Right lobe of liver (tissue), 6 donors: Measurements from ENCODE around the gene EIF3B. TPM values are rescaled to one million over a fixed set of nuclear protein-coding genes. Genes with fewer than 3 reads are reported as not detected.

ENCODE experiments used
- ATAC-seq, 4 donors: fragments of 200-7000 bp; cut with Tn5 transposase; one replicate each; pipeline ENCODE4 v1.9.1; 2020; ENCODE audit warnings: mild to moderate bottlenecking in 4 of 4, moderate library complexity in 4 of 4
- DNase-seq, 3 donors: peaks; one replicate each; pipeline ENCODE4 v3.0.0-alpha.2; 2020
- H3K27ac ChIP-seq, 3 donors: fragments of 200-600 bp; one replicate each; pipeline ENCODE4 v1.8.0; 2022
- H3K27me3 ChIP-seq, 2 donors: fragments of 200-600 bp; one replicate each; pipeline ENCODE4 v1.8.0; 2022
- H3K36me3 ChIP-seq, 4 donors: fragments of 200-600 bp; sonication (generic) in 1 of 4; one replicate each; pipeline versions ENCODE4 v1.5.1 to v1.8.0; 2017 to 2022; ENCODE audit warnings: control low read depth in 1 of 4
- H3K4me1 ChIP-seq, 4 donors: fragments of 200-600 bp; sonication (generic) in 1 of 4; one replicate each; pipeline versions ENCODE4 v1.5.1 to v1.8.0; 2017 to 2022; ENCODE audit warnings: control low read depth in 1 of 4
- H3K4me3 ChIP-seq, 3 donors: fragments of 200-600 bp; one replicate each; pipeline ENCODE4 v1.8.0; 2022
- H3K9me3 ChIP-seq, 4 donors: fragments of 200-600 bp; sonication (generic) in 1 of 4; one replicate each; pipeline versions ENCODE4 v1.5.1 to v1.8.0; 2017 to 2022; ENCODE audit warnings: control low read depth in 1 of 4
- POLR2A ChIP-seq: fragments of 450-650 bp; IDR thresholded peaks from one replicate; pipeline ENCODE4 v1.6.1; 2017; ENCODE audit warnings: antibody characterized with exemption, mild to moderate bottlenecking
- WGBS: methylation state at CpG from one replicate; pipeline ENCODE4 v1.1.6; 2018; ENCODE audit warnings: low coverage, low lambda C conversion rate; ENCODE audit not compliant: insufficient coverage; ENCODE audit errors: missing lambda C conversion rate; 5-methylcytosine and 5-hydroxymethylcytosine counted together
- intact Hi-C, 2 donors: fragments of 100-400 bp; cut with DNase I; formaldehyde crosslinking; loops; one replicate each; pipeline versions ENCODE4 v1.11.2 to v1.14.1; 2022
- total RNA-seq, 6 experiments: library from RNA; depleted of rRNA in 2 of 6; stranded (reverse); fragments of >200 nt in 2 of 6; fragmentation: NEBNext Ultra II Directional in 3 of 6; extraction: Animal tissue kit (Norgen Biotek cat#: 25700) in 3 of 6; gene quantifications; one replicate each; pipeline versions ENCODE4 v1.1.0 to v1.2.4, GENCODE V29; 2016 to 2023
- TF ChIP-seq, protein P1 (sequence below), 4 donors: fragments of 200-600 bp in 3 of 4; fragments of 450-650 bp in 1 of 4; IDR thresholded peaks; one replicate each; pipeline versions ENCODE4 v1.5.1 to v1.8.0; 2016 to 2022; ENCODE audit warnings: antibody characterized with exemption in 4 of 4, mild to moderate bottlenecking in 2 of 4
- donor health status: DM: no; HTN: yes; CAD: no.
- donor health status: DM: no; HTN: no; CAD: no.
- donor health status: DM: no; HTN: no; CAD: no.
- donor health status: DM: no; HTN: yes; CAD: no.
- donor health status: DM: no; HTN: yes; CAD: no.

Gene EIF3B
- total RNA-seq, 6 experiments from 2014 or later = 61.6 to 93.3 (median 68.3) TPM

DNA sequence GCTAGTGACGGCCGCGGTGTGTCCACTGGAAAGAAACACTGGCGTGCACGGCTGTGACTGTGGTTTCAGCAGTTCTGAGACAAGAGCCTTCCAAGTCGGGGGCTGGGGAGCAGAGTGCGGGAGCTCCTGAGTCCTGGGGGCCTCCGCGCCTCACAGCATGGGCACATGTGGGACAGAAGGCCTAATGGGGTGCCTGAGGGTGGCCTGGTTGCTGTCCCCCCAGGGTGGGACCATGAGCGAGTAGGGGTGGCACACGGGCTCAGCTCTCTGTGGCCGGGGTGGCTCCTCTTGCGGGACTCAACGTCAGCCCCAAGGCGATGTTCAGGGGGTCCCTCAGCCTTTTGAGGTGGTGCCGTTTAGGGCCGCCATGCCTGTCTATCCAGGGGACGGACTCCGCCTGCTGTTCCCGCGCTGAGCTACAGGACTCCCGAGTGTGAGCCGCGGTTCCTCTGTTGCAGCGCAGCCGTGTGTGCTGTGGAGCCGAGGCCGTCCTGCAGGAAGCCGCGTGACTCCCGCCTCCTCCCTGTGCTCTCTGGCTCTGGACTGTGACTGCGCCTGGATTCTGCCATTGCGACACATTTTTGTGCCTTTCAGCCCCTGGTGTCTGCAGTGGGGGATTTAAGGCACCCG is 25.3 kb downstream of the EIF3B start:
- H3K36me3 ChIP-seq = peaks cover 0 to 48% (median 30%) of the 10 kb centered on the region in 4 donors
- WGBS = 90% methylated on average over 4 of the region's 34 CpGs
- no peak overlapping the region for H3K4me3 ChIP-seq
- ATAC-seq = no peak
- TF ChIP-seq, protein P1, sequence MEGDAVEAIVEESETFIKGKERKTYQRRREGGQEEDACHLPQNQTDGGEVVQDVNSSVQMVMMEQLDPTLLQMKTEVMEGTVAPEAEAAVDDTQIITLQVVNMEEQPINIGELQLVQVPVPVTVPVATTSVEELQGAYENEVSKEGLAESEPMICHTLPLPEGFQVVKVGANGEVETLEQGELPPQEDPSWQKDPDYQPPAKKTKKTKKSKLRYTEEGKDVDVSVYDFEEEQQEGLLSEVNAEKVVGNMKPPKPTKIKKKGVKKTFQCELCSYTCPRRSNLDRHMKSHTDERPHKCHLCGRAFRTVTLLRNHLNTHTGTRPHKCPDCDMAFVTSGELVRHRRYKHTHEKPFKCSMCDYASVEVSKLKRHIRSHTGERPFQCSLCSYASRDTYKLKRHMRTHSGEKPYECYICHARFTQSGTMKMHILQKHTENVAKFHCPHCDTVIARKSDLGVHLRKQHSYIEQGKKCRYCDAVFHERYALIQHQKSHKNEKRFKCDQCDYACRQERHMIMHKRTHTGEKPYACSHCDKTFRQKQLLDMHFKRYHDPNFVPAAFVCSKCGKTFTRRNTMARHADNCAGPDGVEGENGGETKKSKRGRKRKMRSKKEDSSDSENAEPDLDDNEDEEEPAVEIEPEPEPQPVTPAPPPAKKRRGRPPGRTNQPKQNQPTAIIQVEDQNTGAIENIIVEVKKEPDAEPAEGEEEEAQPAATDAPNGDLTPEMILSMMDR (IDR thresholded peaks at IDR 0.05) = no peak
- no peak for TF ChIP-seq POLR2A
- no peak for DNase-seq
- H3K9me3 ChIP-seq = no peaks in the 10 kb centered on the region
- no peaks in the 10 kb centered on the region for H3K27me3 ChIP-seq
- no peak overlapping the region for H3K27ac ChIP-seq
- intact Hi-C loops = no loop called here
- peaks cover 0 to 23% (median 0%) of the 10 kb centered on the region in 4 donors for H3K4me1 ChIP-seq

- Histone ChIP-seq H3K4me3 (no peak overlapping the region), H3K4me1 (peaks cover 0 to 17% (median 0%) of the 10 kb centered on the region in 4 donors), H3K27me3 (no peaks in the 10 kb centered on the region), H3K36me3 (peaks cover 0 to 43% (median 25%) of the 10 kb centered on the region in 4 donors), H3K27ac (no peak overlapping the region), H3K9me3 (no peaks in the 10 kb centered on the region)
- 98% methylated on average over 8 of the region's 23 CpGs for WGBS
- no peak for DNase-seq
- no peak for TF ChIP-seq POLR2A
- TF ChIP-seq, protein P1 (IDR thresholded peaks at IDR 0.05) = no peak
- no peak for ATAC-seq
- intact Hi-C loops = no loop called here
Measured at GRCh38 chr7:2380461-2380860, 25.8 kb downstream of the EIF3B start.

DNA sequence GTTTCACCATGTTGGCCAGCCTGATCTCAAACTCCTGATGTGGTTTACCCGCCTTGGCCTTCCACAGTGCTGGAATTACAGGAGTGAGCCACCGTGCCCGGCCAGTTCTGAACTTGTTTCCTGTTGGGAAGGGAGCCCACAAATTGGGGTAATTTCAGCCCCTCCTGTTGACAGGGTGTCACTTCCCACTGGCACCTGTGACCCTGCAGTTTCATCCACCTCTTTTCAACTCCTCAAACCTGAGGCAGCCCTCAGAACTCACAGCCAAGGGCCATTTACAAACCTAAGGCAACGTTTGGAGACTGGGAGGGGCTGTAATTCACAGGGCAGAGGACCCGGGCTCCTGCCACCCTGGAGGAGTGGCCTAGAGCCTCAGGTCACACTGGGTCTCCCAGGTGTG is 26.6 kb downstream of the EIF3B start:
- Histone ChIP-seq H3K9me3 (no peaks in the 10 kb centered on the region), H3K27ac (no peak overlapping the region), H3K36me3 (peaks cover 0 to 35% (median 20%) of the 10 kb centered on the region in 4 donors), H3K27me3 (no peaks in the 10 kb centered on the region), H3K4me1 (peaks cover 0 to 10% (median 0%) of the 10 kb centered on the region in 4 donors), H3K4me3 (no peak overlapping the region)
- TF ChIP-seq, protein P1 (IDR thresholded peaks at IDR 0.05) = no peak
- no peak for TF ChIP-seq POLR2A
- no peak for ATAC-seq
- 33% methylated on average over 1 of the region's 5 CpGs for WGBS
- intact Hi-C loops = no loop called here
- DNase-seq = no peak

- TF ChIP-seq POLR2A = no peak
- TF ChIP-seq, protein P1 (IDR thresholded peaks at IDR 0.05) = no peak
- intact Hi-C loops = no loop called here
- peaks cover 0 to 29% (median 18%) of the 10 kb centered on the region in 4 donors for H3K36me3 ChIP-seq
- no peaks in the 10 kb centered on the region for H3K27me3 ChIP-seq
- H3K27ac ChIP-seq = no peak overlapping the region
- WGBS = 90% methylated on average over 10 of the region's 21 CpGs
- H3K9me3 ChIP-seq = no peaks in the 10 kb centered on the region
- no peak overlapping the region for H3K4me3 ChIP-seq
- DNase-seq = no peak
- H3K4me1 ChIP-seq = peaks cover 0 to 4% (median 0%) of the 10 kb centered on the region in 4 donors
- ATAC-seq = no peak
Measured at GRCh38 chr7:2381881-2382509, 27.4 kb downstream of the EIF3B start.
